Fibroblast of the aortic adventitia (primary cell): ENCODE data around the gene ACADS. TPM values are rescaled to one million over a fixed set of nuclear protein-coding genes. Genes with fewer than 3 reads are reported as not detected.

Experiments used
- DNase-seq: peaks from one replicate; pipeline ENCODE4 v3.0.0-alpha.2; 2010; ENCODE audit warnings: low read depth
- H3K4me3 ChIP-seq: 2 replicates; pipeline ENCODE4 v1.5.1; 2011; ENCODE audit warnings: low read depth, mild to moderate bottlenecking, control low read depth, low read length, moderate library complexity
- total RNA-seq: library from RNA; depleted of rRNA; stranded (reverse); fragments of >200 nt; gene quantifications from 2 replicates; pipeline ENCODE4 v1.2.3, GENCODE V29; 2012; ENCODE audit warnings: low replicate concordance
- TF ChIP-seq, protein P1 (sequence below): IDR thresholded peaks from 2 replicates; pipeline ENCODE4 v1.5.1; 2011; ENCODE audit warnings: mild to moderate bottlenecking, low read length, control low read depth, inconsistent platforms; ENCODE audit not compliant: insufficient read depth

ACADS gene
- total RNA-seq, 1 donor = 7.5 TPM

DNA sequence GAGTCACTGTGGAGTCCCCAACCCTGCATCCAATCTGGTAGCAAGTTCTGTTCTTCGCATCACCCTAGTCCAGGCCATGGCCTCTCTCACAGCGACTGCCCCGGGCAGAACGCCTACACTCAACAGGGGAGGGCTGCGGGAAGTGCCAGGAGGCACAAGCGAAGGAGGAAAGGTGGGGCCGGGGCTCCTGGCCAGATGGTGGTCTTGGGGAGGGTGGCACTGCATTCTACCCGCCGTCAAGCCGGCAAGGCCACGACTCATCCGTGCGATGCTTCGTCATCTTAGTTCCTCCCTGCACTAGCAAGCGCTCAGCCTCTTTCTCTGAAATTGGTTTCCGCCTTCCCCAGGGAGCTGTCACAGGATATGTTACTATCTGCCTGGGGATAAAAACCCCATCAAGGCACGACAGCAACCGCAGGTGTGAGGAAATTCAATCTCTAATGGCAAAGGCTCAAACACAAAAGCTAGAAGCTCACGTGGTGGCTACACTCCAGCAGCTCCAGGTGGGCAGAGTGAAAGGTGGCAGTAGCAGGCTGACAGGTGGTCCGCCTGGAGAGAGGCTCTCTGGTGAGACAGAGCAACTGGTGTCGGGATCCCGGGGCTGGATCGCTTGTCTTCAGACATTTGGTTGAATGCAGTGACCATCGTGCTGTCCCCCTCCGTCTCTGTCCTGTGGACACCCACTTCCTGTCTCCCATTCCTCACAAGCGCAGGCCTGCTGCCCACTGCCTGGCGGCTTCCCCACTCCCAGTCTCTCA is 34.1 kb downstream of the ACADS start:
- no peak overlapping the region for H3K4me3 ChIP-seq
- TF ChIP-seq, protein P1, sequence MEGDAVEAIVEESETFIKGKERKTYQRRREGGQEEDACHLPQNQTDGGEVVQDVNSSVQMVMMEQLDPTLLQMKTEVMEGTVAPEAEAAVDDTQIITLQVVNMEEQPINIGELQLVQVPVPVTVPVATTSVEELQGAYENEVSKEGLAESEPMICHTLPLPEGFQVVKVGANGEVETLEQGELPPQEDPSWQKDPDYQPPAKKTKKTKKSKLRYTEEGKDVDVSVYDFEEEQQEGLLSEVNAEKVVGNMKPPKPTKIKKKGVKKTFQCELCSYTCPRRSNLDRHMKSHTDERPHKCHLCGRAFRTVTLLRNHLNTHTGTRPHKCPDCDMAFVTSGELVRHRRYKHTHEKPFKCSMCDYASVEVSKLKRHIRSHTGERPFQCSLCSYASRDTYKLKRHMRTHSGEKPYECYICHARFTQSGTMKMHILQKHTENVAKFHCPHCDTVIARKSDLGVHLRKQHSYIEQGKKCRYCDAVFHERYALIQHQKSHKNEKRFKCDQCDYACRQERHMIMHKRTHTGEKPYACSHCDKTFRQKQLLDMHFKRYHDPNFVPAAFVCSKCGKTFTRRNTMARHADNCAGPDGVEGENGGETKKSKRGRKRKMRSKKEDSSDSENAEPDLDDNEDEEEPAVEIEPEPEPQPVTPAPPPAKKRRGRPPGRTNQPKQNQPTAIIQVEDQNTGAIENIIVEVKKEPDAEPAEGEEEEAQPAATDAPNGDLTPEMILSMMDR = no peak
- no peak for DNase-seq

DNA sequence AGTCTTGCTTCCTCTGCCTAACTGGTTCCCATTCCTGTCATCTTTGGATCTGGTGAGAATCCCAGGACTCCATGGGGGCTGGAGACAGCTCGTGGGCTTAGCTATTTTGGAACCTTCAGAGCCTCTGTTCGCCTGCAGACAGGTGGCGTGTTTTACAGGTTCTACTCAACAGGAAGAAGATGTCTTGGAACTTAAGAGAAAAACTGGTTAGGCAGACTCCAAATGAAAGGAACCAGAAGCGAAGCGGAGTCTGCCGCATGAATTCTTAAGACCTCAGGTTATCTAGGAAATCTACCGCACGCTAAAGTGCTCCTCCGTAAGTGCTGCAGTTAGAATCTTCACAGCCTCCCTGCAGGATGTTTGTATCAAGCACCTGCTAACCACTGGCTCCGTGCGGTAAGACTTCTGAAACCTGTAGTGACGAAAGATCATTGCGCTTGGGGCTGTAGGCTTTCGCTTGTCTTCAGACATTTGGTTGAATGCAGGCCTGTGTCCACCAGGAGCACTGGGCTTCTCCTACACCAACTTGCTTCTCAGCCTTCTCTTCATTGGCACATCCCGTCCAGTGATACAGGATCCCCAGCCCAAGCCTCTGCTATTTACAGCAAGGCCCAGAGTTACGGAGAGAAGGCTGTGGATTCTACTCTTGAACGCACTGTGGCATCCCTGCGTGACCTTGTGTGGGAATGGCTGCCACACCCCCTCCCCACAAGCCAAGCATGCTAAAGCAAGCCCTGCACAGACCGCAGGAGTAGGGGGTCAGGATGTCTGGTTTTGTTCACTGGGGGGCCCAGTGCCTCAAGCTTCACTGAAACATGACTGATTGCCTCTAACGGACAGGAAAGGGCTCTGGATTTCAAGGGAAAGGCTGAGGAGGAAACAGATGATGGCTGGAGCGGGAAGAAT is 35.0 kb downstream of the ACADS start:
- TF ChIP-seq, protein P1 = no peak
- DNase-seq = no peak
- no peak overlapping the region for H3K4me3 ChIP-seq

DNA sequence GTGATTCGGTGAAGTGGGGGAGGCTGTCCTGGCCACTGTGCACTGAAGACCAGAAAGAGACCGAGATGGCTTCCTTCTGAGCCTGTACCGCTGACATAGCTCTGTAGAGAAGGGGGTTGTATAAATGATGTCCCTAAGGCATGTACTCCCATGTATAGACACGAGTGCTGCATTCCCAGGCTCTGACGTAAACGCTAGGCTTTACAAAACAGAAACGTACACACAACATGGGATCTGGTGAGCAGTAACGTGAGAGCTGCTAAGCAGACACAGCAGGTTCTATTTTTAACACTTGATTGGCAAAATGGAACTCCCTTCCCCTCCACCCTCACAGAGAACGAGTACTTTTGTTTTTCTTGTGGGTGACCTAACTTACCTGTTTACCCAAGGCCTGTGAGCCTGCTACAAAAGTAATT is 35.9 kb downstream of the ACADS start:
- DNase-seq = peak; percentile 86
- TF ChIP-seq, protein P1 = no peak
- H3K4me3 ChIP-seq = no peak overlapping the region

DNA sequence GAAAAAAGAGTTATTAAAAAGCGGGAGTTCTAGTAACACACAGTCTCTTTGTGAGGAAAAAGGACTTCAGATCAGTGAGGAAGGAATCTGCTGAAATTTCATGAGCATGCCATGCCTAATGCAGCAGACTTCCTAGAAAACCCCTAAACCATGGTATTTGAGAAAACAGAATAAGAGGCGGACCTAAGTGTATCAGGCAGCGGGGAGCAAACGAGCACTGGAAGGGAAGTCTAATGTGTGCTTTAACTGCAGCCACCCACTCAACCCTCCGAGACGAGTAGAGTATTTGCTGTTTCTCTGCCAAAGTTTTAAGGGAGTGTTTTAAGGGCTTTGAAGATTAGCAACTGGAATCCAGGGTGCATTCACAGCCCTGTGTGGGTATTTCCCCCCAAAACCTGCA is 36.5 kb downstream of the ACADS start:
- TF ChIP-seq, protein P1 = no peak
- peak; percentile 28 for DNase-seq
- H3K4me3 ChIP-seq = no peak overlapping the region

DNA sequence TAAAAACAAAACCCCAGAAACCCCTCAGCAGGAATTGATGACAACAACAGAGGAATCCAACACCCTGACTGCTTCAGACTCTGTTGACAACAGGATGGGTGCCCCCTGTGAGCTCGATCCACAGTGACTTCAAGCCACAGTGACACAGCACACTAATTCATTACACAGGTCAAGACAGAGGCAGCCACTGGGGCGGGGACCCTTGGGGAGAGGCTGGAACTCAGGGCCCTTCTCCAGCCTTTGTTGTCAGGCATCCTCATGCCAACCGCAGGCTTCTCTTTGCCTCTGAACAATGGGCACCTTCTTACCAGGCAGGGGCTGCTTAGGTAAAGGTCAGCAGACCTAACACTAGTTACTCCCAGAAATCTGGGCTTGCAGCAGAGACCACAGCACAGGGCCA is 37.6 kb downstream of the ACADS start:
- DNase-seq = no peak
- TF ChIP-seq, protein P1 = no peak
- no peak overlapping the region for H3K4me3 ChIP-seq

DNA sequence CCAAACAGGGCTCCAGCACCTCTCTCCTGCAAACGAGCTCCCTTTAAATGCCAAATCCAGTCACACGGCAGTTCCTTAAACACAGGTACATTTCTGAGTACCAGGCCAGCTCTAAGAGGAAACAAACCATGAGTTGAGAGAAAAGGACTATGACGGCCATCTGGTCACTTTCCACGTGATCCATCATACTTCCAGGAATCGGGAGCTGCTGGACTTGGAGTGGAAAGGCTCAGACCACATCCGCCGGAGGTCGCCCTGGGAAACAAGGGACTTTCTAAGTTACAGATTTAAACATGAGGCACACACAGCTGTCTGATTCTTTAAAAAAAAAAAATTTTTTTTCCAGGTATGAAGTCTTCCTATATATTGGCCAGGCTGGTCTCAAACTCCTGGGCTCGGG is 39.2 kb downstream of the ACADS start:
- TF ChIP-seq, protein P1 = no peak
- no peak for DNase-seq
- no peak overlapping the region for H3K4me3 ChIP-seq
